Measurements from ENCODE around the gene BUB1B. TPM values are rescaled to one million over a fixed set of nuclear protein-coding genes. Genes with fewer than 3 reads are reported as not detected.

BUB1B gene
- total and polyA plus RNA-seq, 4 donors, result 1.1 to 8.0 (median 2.1) TPM

GRCh38 chr15:40192942-40193341, 32.1 kb downstream of the BUB1B start:
- no peak for ATAC-seq (ENCODE audit: insufficient read depth, low FRiP score)
- WGBS, 2 donors, result 100% methylated on average over 1 of the region's 1 CpG
- Histone ChIP-seq H3K4me1 (ENCODE audit: control insufficient read depth in 5 of 5, insufficient read depth in 5 of 5, low read length in 5 of 5) (no peaks in the 10 kb centered on the region), H3K9me3 (ENCODE audit: control insufficient read depth in 4 of 4, insufficient read depth in 3 of 4, low read length in 3 of 4) (no peaks in the 10 kb centered on the region), H3K27ac (ENCODE audit: low read depth in 1 of 2, low read length in 1 of 2) (no peak overlapping the region), H3K36me3 (ENCODE audit: control insufficient read depth in 4 of 4, insufficient read depth in 4 of 4, low read length in 4 of 4) (peaks cover 0 to 21% (median 9%) of the 10 kb centered on the region in 4 donors), H3K4me3 (no peak overlapping the region), H3K27me3 (ENCODE audit: control insufficient read depth in 3 of 3, insufficient read depth in 3 of 3, low read length in 2 of 3) (no peaks in the 10 kb centered on the region), H3K9ac (ENCODE audit: insufficient read depth in 1 of 2, low read length in 2 of 2) (no peak overlapping the region)
- DNase-seq, result no peak
- TF ChIP-seq CTCF (IDR thresholded peaks at IDR 0.05; ENCODE audit: control extremely low read depth, extremely low read depth), result no peak

- 45 to 72% methylated on average over 1 of the region's 1 CpG for WGBS, 2 donors
- H3K4me3 ChIP-seq, result no peak overlapping the region
- H3K27me3 ChIP-seq (ENCODE audit: control insufficient read depth in 3 of 3, insufficient read depth in 3 of 3, low read length in 2 of 3), result no peaks in the 10 kb centered on the region
- no peak for TF ChIP-seq CTCF (IDR thresholded peaks at IDR 0.05; ENCODE audit: control extremely low read depth, extremely low read depth)
- H3K4me1 ChIP-seq (ENCODE audit: control insufficient read depth in 5 of 5, insufficient read depth in 5 of 5, low read length in 5 of 5), result peaks cover 0 to 3% (median 0%) of the 10 kb centered on the region in 5 donors
- peaks cover 0 to 17% (median 3%) of the 10 kb centered on the region in 4 donors for H3K36me3 ChIP-seq (ENCODE audit: control insufficient read depth in 4 of 4, insufficient read depth in 4 of 4, low read length in 4 of 4)
- no peak overlapping the region for H3K9ac ChIP-seq (ENCODE audit: insufficient read depth in 1 of 2, low read length in 2 of 2)
- ATAC-seq (ENCODE audit: insufficient read depth, low FRiP score), result no peak
- no peaks in the 10 kb centered on the region for H3K9me3 ChIP-seq (ENCODE audit: control insufficient read depth in 4 of 4, insufficient read depth in 3 of 4, low read length in 3 of 4)
- DNase-seq, result no peak
- H3K27ac ChIP-seq (ENCODE audit: low read depth in 1 of 2, low read length in 1 of 2), result no peak overlapping the region
Observed at GRCh38 chr15:40197434-40197833, 36.6 kb downstream of the BUB1B start.

- Histone ChIP-seq H3K36me3 (ENCODE audit: control insufficient read depth in 4 of 4, insufficient read depth in 4 of 4, low read length in 4 of 4) (peaks cover 0 to 14% (median 3%) of the 10 kb centered on the region in 4 donors), H3K9ac (ENCODE audit: insufficient read depth in 1 of 2, low read length in 2 of 2) (no peak overlapping the region), H3K4me3 (no peak overlapping the region), H3K4me1 (ENCODE audit: control insufficient read depth in 5 of 5, insufficient read depth in 5 of 5, low read length in 5 of 5) (peaks cover 0 to 3% (median 0%) of the 10 kb centered on the region in 5 donors), H3K27ac (ENCODE audit: low read depth in 1 of 2, low read length in 1 of 2) (no peak overlapping the region), H3K27me3 (ENCODE audit: control insufficient read depth in 3 of 3, insufficient read depth in 3 of 3, low read length in 2 of 3) (no peaks in the 10 kb centered on the region), H3K9me3 (ENCODE audit: control insufficient read depth in 4 of 4, insufficient read depth in 3 of 4, low read length in 3 of 4) (no peaks in the 10 kb centered on the region)
- DNase-seq (no peak), ATAC-seq (ENCODE audit: insufficient read depth, low FRiP score) (no peak)
- TF ChIP-seq CTCF (IDR thresholded peaks at IDR 0.05; ENCODE audit: control extremely low read depth, extremely low read depth), result no peak
- 79 to 86% methylated on average over 1 of the region's 1 CpG for WGBS, 2 donors
Observed at GRCh38 chr15:40198355-40199085, 37.7 kb downstream of the BUB1B start.

Measured in lung (tissue), 12 donors.